Upper lobe of left lung (tissue), 6 donors: ENCODE results near the gene CASP8. TPM values are rescaled to one million over a fixed set of nuclear protein-coding genes. Genes with fewer than 3 reads are reported as not detected.
A peak's percentile ranks its signal among the peaks of the same experiment; 100 is the strongest.

Experiments used
- ATAC-seq, 2 donors: fragments of 200-7000 bp; cut with Tn5 transposase; one replicate each; pipeline ENCODE4 v1.9.1; 2022; ENCODE audit warnings: mild to moderate bottlenecking in 2 of 2, moderate library complexity in 2 of 2; ENCODE audit not compliant: low FRiP score in 2 of 2
- DNase-seq, 2 donors: peaks; one replicate each; pipeline ENCODE4 v3.0.0-alpha.2; 2019 to 2020
- H3K27ac ChIP-seq, 4 donors: fragments of 200-600 bp; sonication (generic); one replicate each; pipeline ENCODE4 v1.5.1; 2016 to 2019
- H3K27me3 ChIP-seq, 4 donors: fragments of 200-600 bp; sonication (generic); one replicate each; pipeline ENCODE4 v1.5.1; 2017 to 2019
- H3K36me3 ChIP-seq, 4 donors: fragments of 200-600 bp; sonication (generic); one replicate each; pipeline ENCODE4 v1.5.1; 2016 to 2019
- H3K4me1 ChIP-seq, 4 donors: fragments of 200-600 bp; sonication (generic); one replicate each; pipeline ENCODE4 v1.5.1; 2018 to 2019
- H3K4me3 ChIP-seq, 4 donors: fragments of 200-600 bp; sonication (generic); one replicate each; pipeline ENCODE4 v1.5.1; 2017 to 2019; ENCODE audit warnings: mild to moderate bottlenecking in 2 of 4, moderate library complexity in 1 of 4
- H3K9me3 ChIP-seq, 4 donors: fragments of 200-600 bp; sonication (generic); one replicate each; pipeline ENCODE4 v1.5.1; 2018 to 2019
- CTCF ChIP-seq, 6 experiments: fragments of 450-650 bp in 4 of 6; fragments of 200-600 bp in 2 of 6; sonication (generic) in 2 of 6; IDR thresholded peaks; one replicate each; pipeline ENCODE4 v1.5.1; 2016 to 2019; ENCODE audit warnings: antibody characterized with exemption in 6 of 6
- EP300 ChIP-seq, 4 donors: sonication (generic); formaldehyde crosslinking; IDR thresholded peaks; one replicate each; pipeline ENCODE4 v1.5.1; 2017; ENCODE audit warnings: antibody characterized with exemption in 4 of 4, control low read depth in 2 of 4
- POLR2A ChIP-seq, 4 donors: fragments of 450-650 bp; IDR thresholded peaks; one replicate each; pipeline ENCODE4 v1.5.1; 2016 to 2017; ENCODE audit warnings: antibody characterized with exemption in 4 of 4, mild to moderate bottlenecking in 2 of 4
- POLR2AphosphoS5 ChIP-seq, 2 donors: sonication (generic); formaldehyde crosslinking; IDR thresholded peaks; one replicate each; pipeline ENCODE4 v1.5.1; 2017; ENCODE audit warnings: antibody characterized with exemption in 2 of 2
- WGBS, 2 donors: methylation state at CpG; one replicate each; pipeline ENCODE4 v1.1.5; 2017 to 2018; 5-methylcytosine and 5-hydroxymethylcytosine counted together
- total RNA-seq, 6 donors: library from RNA; depleted of rRNA in 4 of 6; stranded (reverse); fragments of >200 nt in 4 of 6; gene quantifications; one replicate each; pipeline versions ENCODE4 v1.1.0 to v1.2.1, GENCODE V29; 2016 to 2021
- donor health status: DM: no; HTN: no; CAD: no; lungs with moderate emphysema.
- donor health status: DM: no; HTN: yes; CAD: no; lungs with severe emphysema.

The CASP8 gene
- total RNA-seq, 6 donors from 2014 or later: 23.7 to 81.7 (median 40.6) TPM

- DNase-seq (peak; percentile 87 to 99), ATAC-seq (peak; percentile 92 to 96)
- no peaks in the 10 kb centered on the region for H3K36me3 ChIP-seq
- peak overlapping the region in 1 of 4 donors; percentile 16 for H3K4me3 ChIP-seq
- H3K4me1 ChIP-seq: peaks cover 43 to 54% (median 46%) of the 10 kb centered on the region in 4 donors
- TF ChIP-seq EP300 (IDR thresholded peaks at IDR 0.05) (peak in 1 of 4 donors; percentile 34), POLR2A (IDR thresholded peaks at IDR 0.05) (peak in 1 of 4 donors; percentile 29), POLR2AphosphoS5 (IDR thresholded peaks at IDR 0.05) (peak; percentile 62 to 69), CTCF (IDR thresholded peaks at IDR 0.05) (peak; percentile 77 to 92 (median 86))
- H3K27me3 ChIP-seq: no peaks in the 10 kb centered on the region
- no peaks in the 10 kb centered on the region for H3K9me3 ChIP-seq
- WGBS, 2 donors: 8 to 9% methylated on average over 8 of the region's 8 CpGs
- H3K27ac ChIP-seq: peak overlapping the region; percentile 44 to 84 (median 74)
These were observed 28.4 kb upstream of the CASP8 start for GRCh38 chr2:201231781-201232466.

- Histone ChIP-seq H3K4me3 (no peak overlapping the region), H3K36me3 (no peaks in the 10 kb centered on the region), H3K27me3 (no peaks in the 10 kb centered on the region), H3K4me1 (peaks cover 43 to 54% (median 47%) of the 10 kb centered on the region in 4 donors), H3K27ac (peak overlapping the region; percentile 44 to 84 (median 74)), H3K9me3 (no peaks in the 10 kb centered on the region)
- 38 to 42% methylated on average over 3 of the region's 3 CpGs for WGBS, 2 donors
- ATAC-seq (no peak), DNase-seq (no peak)
- TF ChIP-seq EP300 (IDR thresholded peaks at IDR 0.05) (no peak), CTCF (IDR thresholded peaks at IDR 0.05) (peak in 1 of 6 experiments; percentile 31)
These were observed 27.9 kb upstream of the CASP8 start for GRCh38 chr2:201232467-201232815.

GRCh38 chr2:201233192-201233811, 27.0 kb upstream of the CASP8 start:
- H3K27me3 ChIP-seq: no peaks in the 10 kb centered on the region
- peak overlapping the region; percentile 68 to 85 (median 82) for H3K27ac ChIP-seq
- peak overlapping the region; percentile 2 to 54 (median 45) for H3K4me3 ChIP-seq
- peaks cover 43 to 63% (median 53%) of the 10 kb centered on the region in 4 donors for H3K4me1 ChIP-seq
- H3K36me3 ChIP-seq: no peaks in the 10 kb centered on the region
- H3K9me3 ChIP-seq: no peaks in the 10 kb centered on the region
- 9 to 22% methylated on average over 8 of the region's 8 CpGs for WGBS, 2 donors
- peak in 2 of 4 donors; percentile 36 to 76 for TF ChIP-seq POLR2A (IDR thresholded peaks at IDR 0.05)
- TF ChIP-seq CTCF (IDR thresholded peaks at IDR 0.05): peak in 1 of 6 experiments; percentile 18
- TF ChIP-seq POLR2AphosphoS5 (IDR thresholded peaks at IDR 0.05): peak; percentile 46 to 64
- TF ChIP-seq EP300 (IDR thresholded peaks at IDR 0.05): no peak
- peak; percentile 88 to 97 for ATAC-seq
- peak in 1 of 2 donors; percentile 91 for DNase-seq

GRCh38 chr2:201233812-201234662, 26.3 kb upstream of the CASP8 start:
- WGBS, 2 donors: 73 to 78% methylated on average over 21 of the region's 21 CpGs

More at GRCh38 chr2:201233812-201234662, 26.3 kb upstream of the CASP8 start:
- H3K9me3 ChIP-seq: no peaks in the 10 kb centered on the region
- H3K36me3 ChIP-seq: no peaks in the 10 kb centered on the region
- TF ChIP-seq CTCF (IDR thresholded peaks at IDR 0.05): no peak
- no peak for TF ChIP-seq POLR2A (IDR thresholded peaks at IDR 0.05)
- TF ChIP-seq POLR2AphosphoS5 (IDR thresholded peaks at IDR 0.05): no peak
- no peak for TF ChIP-seq EP300 (IDR thresholded peaks at IDR 0.05)
- ATAC-seq (no peak), DNase-seq (peak in 1 of 2 donors; percentile 34)
- H3K27me3 ChIP-seq: no peaks in the 10 kb centered on the region
- H3K4me3 ChIP-seq: peak overlapping the region; percentile 2 to 54 (median 45)
- H3K27ac ChIP-seq: peak overlapping the region; percentile 68 to 85 (median 82)
- peaks cover 43 to 66% (median 54%) of the 10 kb centered on the region in 4 donors for H3K4me1 ChIP-seq
